Progenitor cell of endocrine pancreas (in vitro differentiated cells): ENCODE measurements around the gene METTL24. TPM values are rescaled to one million over a fixed set of nuclear protein-coding genes. Genes with fewer than 3 reads are reported as not detected.
A peak's percentile ranks its signal among the peaks of the same experiment; 100 is the strongest.
"Not testable (repeated sequence)": the region's sequence is repeated elsewhere in the genome, so short reads cannot be mapped to it uniquely, and the experiment has no call there.

Source experiments
- DNase-seq: peaks from one replicate; pipeline ENCODE4 v3.0.0; 2021; ENCODE audit warnings: low spot score; ENCODE audit not compliant: unreplicated experiment
- H3K27ac Mint-ChIP-seq: 2 replicates; pipeline ENCODE4 v1.8.0; 2021; ENCODE audit warnings: mild to moderate bottlenecking, moderate library complexity, mixed read lengths
- H3K27me3 Mint-ChIP-seq: 2 replicates; pipeline ENCODE4 v1.8.0; 2021; ENCODE audit warnings: mixed read lengths
- H3K36me3 Mint-ChIP-seq: 2 replicates; pipeline ENCODE4 v1.8.0; 2022; ENCODE audit warnings: mixed read lengths; ENCODE audit not compliant: insufficient read depth
- H3K4me1 Mint-ChIP-seq: 2 replicates; pipeline ENCODE4 v1.8.0; 2021; ENCODE audit warnings: low read depth, mixed read lengths
- H3K4me3 Mint-ChIP-seq: 2 replicates; pipeline ENCODE4 v1.8.0; 2021; ENCODE audit warnings: low read depth, mild to moderate bottlenecking, moderate library complexity, mixed read lengths
- H3K9me3 Mint-ChIP-seq: 2 replicates; pipeline ENCODE4 v1.8.0; 2021; ENCODE audit warnings: low read depth, mixed read lengths
- total RNA-seq: library from RNA; stranded (reverse); gene quantifications from 2 replicates; pipeline ENCODE4 v1.2.1, GENCODE V29; 2021
- TF ChIP-seq, protein P1 (sequence below): fragments of 200-600 bp; sonication (generic); IDR thresholded peaks from one replicate; pipeline ENCODE4 v1.5.0; 2021; ENCODE audit warnings: antibody characterized with exemption, mild to moderate bottlenecking; ENCODE audit not compliant: unreplicated experiment

METTL24 gene
- total RNA-seq, 1 donor from 2014 or later: 10.0 TPM

DNA sequence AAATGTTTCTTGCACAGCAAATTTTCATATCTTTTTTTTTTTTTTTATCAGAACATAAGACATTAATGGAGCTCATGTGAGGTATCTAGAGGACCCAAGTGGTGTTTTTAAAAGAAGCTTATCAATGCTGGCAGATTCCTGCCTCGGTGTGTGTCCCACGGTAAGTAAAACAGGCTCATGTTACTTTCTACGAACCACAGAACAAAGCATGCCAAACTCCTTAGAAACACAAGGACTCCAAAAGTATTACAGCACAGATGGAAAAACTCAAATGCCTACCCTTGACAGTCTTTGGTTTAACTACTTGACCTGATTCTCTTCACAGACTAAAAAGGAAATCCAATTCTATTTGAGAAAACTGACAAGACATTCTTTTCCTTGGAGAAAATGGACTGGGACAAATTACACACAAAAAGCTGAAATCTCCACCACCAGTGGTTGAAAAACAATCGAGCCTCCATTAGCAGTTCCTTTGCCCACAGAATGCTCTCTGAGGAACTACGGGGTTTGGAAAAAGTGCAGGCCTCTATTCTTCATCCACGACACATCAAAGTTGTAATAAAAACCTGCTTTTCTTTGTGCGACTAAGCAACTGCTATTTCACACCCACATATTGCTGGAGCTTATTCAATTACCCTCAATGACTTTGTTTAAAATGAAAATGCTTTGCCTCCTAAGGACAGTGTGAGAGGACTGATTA is 5.4 kb downstream of the METTL24 start:
- H3K9me3 Mint-ChIP-seq: no peaks in the 10 kb centered on the region
- TF ChIP-seq, protein P1, sequence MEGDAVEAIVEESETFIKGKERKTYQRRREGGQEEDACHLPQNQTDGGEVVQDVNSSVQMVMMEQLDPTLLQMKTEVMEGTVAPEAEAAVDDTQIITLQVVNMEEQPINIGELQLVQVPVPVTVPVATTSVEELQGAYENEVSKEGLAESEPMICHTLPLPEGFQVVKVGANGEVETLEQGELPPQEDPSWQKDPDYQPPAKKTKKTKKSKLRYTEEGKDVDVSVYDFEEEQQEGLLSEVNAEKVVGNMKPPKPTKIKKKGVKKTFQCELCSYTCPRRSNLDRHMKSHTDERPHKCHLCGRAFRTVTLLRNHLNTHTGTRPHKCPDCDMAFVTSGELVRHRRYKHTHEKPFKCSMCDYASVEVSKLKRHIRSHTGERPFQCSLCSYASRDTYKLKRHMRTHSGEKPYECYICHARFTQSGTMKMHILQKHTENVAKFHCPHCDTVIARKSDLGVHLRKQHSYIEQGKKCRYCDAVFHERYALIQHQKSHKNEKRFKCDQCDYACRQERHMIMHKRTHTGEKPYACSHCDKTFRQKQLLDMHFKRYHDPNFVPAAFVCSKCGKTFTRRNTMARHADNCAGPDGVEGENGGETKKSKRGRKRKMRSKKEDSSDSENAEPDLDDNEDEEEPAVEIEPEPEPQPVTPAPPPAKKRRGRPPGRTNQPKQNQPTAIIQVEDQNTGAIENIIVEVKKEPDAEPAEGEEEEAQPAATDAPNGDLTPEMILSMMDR: no peak
- no peaks in the 10 kb centered on the region for H3K27me3 Mint-ChIP-seq
- H3K4me3 Mint-ChIP-seq: no peak overlapping the region
- peaks cover 61% of the 10 kb centered on the region for H3K4me1 Mint-ChIP-seq
- H3K27ac Mint-ChIP-seq: peak overlapping the region; percentile 88
- peaks cover 2% of the 10 kb centered on the region for H3K36me3 Mint-ChIP-seq
- DNase-seq: no peak

DNA sequence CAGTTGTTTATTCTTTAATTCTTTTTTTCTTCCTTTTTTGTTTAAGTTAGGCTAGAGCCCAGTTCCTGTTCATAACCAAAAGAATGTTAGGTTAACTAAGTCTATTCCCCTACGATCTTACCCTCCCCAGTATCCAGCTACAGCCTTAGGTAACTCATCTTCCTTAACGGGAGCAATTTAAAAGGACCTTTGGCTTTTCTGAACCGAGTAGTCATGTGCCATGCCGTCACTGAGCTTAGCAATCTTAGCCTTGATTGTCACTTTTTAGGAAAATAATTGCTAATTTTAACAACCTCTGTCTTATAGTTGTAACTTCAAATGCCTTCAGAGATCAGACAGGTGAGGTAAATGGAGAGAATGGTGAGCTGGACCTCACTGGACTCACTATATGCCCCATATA is 6.2 kb downstream of the METTL24 start:
- TF ChIP-seq, protein P1: no peak
- no peak for DNase-seq
- Mint-ChIP-seq H3K36me3 (peaks cover 2% of the 10 kb centered on the region), H3K4me3 (no peak overlapping the region), H3K4me1 (peaks cover 55% of the 10 kb centered on the region), H3K27ac (peak overlapping the region; percentile 47), H3K9me3 (no peaks in the 10 kb centered on the region), H3K27me3 (no peaks in the 10 kb centered on the region)

DNA sequence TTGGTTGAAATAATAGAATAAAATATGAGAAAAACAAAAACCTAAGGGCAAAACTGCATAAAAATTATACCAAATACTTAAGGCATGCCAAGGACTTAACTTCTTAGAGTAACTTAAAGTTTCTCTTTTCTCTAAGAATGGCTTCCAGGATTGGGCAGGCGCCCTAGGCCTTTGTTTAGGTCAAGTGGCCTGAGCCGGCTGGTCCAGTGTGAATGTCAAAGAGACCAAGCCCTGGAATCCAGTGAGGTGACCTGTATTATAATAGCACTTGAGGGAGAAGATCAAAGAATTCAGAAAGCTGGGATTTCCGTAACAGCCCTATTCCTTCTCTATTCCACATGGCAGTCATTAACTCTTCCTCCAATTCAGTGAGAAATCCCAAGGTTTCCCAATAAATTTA is 6.6 kb downstream of the METTL24 start:
- H3K27me3 Mint-ChIP-seq: no peaks in the 10 kb centered on the region
- H3K4me3 Mint-ChIP-seq: no peak overlapping the region
- TF ChIP-seq, protein P1: no peak
- H3K27ac Mint-ChIP-seq: no peak overlapping the region
- DNase-seq: no peak
- peaks cover 2% of the 10 kb centered on the region for H3K36me3 Mint-ChIP-seq
- H3K4me1 Mint-ChIP-seq: peaks cover 50% of the 10 kb centered on the region
- no peaks in the 10 kb centered on the region for H3K9me3 Mint-ChIP-seq

DNA sequence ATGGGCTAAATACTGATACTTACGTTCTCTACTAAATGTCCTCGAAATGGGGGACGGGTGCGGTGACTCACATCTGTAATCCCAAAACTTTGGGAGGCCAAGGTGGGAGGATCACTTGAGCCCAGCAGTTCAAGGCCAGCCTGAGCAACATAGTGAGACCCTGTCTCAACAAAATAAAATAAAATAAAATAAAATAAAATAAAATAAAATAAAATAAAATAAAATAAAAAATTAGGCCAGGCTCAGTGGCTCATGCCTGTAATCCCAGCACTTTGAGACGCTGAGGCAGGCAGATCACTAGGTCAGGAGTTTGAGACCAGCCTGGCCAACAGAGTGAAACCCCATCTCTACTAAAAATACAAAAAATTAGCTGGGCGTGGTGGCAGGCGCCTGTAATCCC is 7.6 kb downstream of the METTL24 start:
- H3K36me3 Mint-ChIP-seq, H3K4me3 Mint-ChIP-seq, H3K27ac Mint-ChIP-seq, H3K27me3 Mint-ChIP-seq, H3K9me3 Mint-ChIP-seq, DNase-seq: not testable (repeated sequence)
- peaks cover 43% of the 10 kb centered on the region for H3K4me1 Mint-ChIP-seq

DNA sequence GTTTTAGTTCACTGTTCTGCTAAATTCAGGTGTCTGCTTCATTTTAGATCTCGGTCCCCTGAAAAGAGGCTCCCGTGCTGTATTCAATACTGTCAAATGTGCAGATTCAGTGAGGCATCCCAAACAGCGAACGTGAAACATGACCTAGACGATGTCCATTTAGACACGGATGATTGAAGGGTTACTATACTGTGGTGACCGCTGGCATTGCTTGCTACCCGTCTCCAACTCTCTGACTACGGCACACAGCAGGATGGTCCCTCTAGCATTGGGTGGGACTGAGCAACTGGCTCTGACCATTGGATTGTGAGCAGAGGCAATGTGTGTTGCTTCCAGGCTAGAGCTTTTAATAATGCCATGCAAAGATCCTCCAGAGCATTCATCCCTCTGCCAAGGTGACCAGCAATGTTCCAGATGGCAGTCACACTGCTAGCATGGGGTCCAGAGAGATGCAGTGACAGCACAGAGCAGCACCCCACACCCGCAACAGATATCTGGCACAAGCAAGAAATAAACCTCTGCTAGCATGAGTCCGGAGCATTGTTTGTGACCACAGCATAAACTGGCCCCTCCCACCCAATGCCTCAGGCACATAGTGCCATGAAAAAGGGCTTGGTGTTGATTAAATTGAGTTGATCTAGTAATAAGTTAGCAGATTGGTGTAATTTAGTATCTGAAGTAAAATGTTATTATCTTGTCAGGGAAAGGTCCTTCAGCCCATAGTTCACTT is 9.0 kb downstream of the METTL24 start:
- TF ChIP-seq, protein P1: no peak
- peak overlapping the region; percentile 67 for H3K27ac Mint-ChIP-seq
- H3K4me3 Mint-ChIP-seq: no peak overlapping the region
- H3K4me1 Mint-ChIP-seq: peaks cover 28% of the 10 kb centered on the region
- no peaks in the 10 kb centered on the region for H3K9me3 Mint-ChIP-seq
- H3K27me3 Mint-ChIP-seq: no peaks in the 10 kb centered on the region
- DNase-seq: no peak
- peaks cover 2% of the 10 kb centered on the region for H3K36me3 Mint-ChIP-seq
